WI38 (cell line): ENCODE measurements around the gene TLE1.

Source experiments
- H3K4me3 ChIP-seq: 2 replicates; pipeline ENCODE4 v1.5.1; 2011; ENCODE audit warnings: low read depth, mild to moderate bottlenecking, control low read depth, low read length
- TF ChIP-seq, protein P1 (sequence below): IDR thresholded peaks from 2 replicates; pipeline ENCODE4 v1.5.1; 2012; ENCODE audit warnings: low read depth, mild to moderate bottlenecking, control low read depth, low read length

The TLE1 gene

DNA sequence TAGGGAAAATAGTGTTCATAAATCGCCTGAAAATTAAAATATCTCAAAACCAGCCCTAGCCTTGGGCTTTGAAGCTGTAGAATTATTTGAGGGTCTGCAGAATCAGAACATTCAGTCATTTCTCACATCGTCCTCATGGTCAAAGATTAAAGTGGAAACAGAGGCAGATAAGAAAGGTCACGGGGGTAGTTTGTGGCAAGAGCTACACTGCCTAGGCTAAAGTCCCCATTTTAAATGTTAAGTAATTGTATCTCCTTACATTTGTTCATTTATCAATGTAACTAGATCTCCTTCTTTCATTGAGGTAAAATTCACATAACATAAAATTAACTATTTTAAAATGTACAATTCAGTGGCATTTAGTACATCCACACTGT lies 139.2 kb downstream of the TLE1 start:
- H3K4me3 ChIP-seq: no peak overlapping the region
- TF ChIP-seq, protein P1, sequence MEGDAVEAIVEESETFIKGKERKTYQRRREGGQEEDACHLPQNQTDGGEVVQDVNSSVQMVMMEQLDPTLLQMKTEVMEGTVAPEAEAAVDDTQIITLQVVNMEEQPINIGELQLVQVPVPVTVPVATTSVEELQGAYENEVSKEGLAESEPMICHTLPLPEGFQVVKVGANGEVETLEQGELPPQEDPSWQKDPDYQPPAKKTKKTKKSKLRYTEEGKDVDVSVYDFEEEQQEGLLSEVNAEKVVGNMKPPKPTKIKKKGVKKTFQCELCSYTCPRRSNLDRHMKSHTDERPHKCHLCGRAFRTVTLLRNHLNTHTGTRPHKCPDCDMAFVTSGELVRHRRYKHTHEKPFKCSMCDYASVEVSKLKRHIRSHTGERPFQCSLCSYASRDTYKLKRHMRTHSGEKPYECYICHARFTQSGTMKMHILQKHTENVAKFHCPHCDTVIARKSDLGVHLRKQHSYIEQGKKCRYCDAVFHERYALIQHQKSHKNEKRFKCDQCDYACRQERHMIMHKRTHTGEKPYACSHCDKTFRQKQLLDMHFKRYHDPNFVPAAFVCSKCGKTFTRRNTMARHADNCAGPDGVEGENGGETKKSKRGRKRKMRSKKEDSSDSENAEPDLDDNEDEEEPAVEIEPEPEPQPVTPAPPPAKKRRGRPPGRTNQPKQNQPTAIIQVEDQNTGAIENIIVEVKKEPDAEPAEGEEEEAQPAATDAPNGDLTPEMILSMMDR: no peak

DNA sequence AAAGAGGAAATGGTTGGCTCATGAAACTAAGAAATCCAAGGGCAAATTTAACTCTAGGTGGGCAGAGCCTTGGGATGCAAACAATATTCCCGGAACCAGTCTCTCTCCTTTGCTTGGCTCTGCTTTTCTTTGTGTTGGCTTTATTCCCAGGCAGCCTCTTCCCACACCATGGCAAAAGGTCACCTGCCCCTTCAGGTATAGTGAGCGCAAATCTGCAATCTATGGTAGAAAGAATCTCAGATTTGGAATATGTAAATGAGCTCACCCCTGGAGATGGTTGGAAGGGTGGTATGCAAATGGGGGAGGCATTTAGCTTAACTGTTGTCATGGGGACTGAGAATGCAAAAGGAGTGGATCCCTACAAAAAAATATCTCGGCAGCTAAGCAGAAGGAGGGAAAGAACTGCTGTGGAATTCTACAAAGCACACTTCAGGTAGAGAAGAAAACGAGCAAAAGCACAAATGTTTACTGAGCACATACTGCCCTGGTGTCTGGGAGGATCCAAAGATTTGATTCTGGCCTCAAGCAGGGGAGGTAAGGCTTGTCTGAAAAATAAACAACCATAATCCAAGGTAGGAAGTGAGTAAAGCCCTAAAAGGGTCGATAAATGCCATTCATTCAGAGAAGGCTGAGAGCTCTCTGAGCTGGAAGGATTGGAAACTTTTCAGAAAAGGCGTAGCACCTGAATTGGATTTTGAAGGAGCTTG lies 139.7 kb downstream of the TLE1 start:
- H3K4me3 ChIP-seq: no peak overlapping the region
- TF ChIP-seq, protein P1: no peak

DNA sequence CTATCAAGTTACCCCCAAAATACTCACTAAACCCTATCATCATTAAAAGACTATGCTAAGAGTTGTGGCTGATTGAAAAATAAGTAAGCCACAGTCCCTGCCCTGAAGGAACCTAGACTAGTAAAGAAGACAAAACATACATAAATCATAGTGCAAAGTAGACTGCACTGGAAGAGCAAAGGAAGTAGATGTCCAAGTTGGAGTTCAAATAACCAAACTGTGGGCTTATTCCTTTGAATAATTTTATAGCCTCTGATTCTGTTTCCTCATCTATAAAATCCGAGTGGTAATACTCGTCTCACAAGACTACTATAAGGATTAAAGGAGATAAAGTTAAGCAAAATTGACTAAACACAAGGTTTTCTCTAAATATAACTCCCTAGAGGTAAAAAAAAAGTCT lies 140.4 kb downstream of the TLE1 start:
- TF ChIP-seq, protein P1: no peak
- H3K4me3 ChIP-seq: no peak overlapping the region

DNA sequence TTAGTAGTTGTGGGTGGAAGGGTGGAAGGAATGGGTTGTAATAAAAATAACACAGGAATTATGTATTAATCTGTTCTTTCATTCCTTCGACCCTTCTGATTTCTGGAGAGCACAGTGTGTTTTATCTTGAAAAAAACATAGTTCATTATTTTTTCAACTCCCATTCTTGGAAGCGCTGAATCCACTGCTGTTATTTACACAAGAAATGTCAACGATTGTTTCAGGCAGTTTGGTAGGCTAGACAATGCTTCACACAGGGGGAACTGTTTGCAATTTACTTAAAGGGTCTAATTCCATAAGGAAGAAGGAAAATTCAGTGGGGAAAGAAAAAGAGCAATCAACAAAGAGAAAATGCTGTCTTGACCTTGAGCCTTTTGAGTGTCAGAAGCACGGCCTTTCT lies 142.9 kb downstream of the TLE1 start:
- no peak overlapping the region for H3K4me3 ChIP-seq
- TF ChIP-seq, protein P1: no peak

DNA sequence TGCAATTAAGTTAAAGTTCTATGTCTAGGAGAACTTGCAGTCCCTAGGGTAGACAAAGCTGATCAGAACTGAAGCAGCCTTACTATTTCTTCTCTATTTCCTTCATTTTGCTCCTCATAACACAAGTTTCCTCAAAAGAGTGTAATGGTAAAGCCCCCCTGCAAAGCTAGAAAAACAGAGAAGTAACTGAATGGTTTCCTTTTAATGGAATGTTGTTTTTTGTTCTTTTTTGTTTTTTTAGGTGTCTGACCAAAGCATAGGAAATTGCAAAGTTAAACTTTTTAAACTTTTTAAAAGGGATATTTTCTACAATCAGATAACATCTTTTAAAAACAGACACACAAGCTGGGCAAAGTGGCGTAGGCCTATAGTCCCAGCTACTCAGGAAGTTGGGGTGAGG lies 145.7 kb downstream of the TLE1 start:
- H3K4me3 ChIP-seq: no peak overlapping the region
- TF ChIP-seq, protein P1: no peak

DNA sequence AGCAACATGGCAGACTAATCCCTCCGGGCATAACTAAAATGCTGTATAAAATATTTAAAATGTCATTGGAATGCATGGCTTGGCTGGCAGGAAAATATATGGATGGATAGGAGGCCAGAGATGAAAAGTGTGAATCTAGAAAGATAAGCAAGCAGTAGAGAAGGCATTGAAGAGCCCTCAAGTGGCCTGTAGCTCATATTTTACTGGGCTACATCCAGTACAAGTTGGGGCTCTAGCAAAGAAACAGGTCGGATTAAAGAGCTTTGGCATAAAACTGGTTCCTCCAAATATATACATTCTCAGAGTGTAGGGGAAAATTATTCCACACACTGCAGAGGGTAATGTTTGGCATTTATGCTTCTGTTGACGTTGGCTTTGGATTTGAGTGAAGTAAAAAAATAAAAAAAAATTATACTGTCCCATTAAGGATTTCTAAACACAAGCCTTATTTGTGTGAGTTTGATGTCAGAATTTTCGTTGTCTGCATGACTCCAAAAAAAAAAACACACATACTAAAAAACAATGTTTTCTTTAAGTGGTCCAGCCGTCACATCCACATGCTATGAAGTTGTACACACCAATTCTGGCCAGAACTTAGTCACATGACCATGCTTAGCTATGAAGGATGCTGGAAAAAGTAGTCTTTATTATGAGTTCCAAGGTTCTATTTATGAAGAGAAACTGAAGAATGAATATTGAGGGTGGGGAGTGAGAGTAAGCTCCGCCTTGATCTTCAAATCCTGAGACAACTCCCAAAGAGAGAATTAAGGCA lies 147.0 kb downstream of the TLE1 start:
- no peak overlapping the region for H3K4me3 ChIP-seq
- TF ChIP-seq, protein P1: no peak

DNA sequence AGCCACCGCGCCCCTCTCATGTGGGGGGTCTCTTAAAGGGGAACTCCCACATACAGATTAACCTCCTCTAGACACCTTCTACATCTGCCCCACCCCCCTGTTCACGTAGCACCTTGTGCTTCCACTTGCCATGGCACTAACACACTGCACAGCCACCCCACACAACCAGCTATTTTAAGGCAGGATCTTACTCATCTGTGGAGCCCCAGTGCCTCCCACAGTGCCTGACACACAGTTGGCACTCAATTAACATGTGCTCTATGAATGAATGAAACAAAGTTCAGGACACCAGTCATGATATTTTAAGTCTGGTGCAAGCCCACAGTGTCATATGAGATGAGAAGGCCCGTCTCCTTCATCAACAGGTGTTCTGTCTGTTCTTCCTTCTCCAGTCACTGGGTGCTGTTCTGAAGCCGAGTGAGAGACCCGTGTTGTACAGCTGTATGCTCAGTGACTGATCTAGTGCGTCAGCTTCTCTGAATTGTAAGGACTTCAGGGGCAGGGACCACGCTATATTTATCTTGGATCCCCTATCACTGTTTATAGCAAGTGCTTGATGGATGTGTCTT lies 149.1 kb downstream of the TLE1 start:
- no peak overlapping the region for H3K4me3 ChIP-seq
- TF ChIP-seq, protein P1: no peak
